ENCODE data around the gene SLC25A44. TPM values are rescaled to one million over a fixed set of nuclear protein-coding genes. Genes with fewer than 3 reads are reported as not detected.

Gene SLC25A44
- total and polyA plus RNA-seq, 5 experiments from 2014 or later, result 6.0 to 21.4 (median 16.4) TPM

Other genes with a start within 250 kb of the SLC25A44 start
- gene ARHGEF2, start 215.6 kb upstream of the SLC25A44 start, total RNA-seq, result 100 to 1,000 TPM; 204 to 210 TPM
- gene ARHGEF2, start 215.6 kb upstream of the SLC25A44 start, polyA plus RNA-seq, result 10 to 100 TPM; 13.8 to 22.0 (median 15.8) TPM
- gene SSR2, start 173.2 kb upstream of the SLC25A44 start, total RNA-seq, result 100 to 1,000 TPM; 199 to 218 TPM
- gene SSR2, start 173.2 kb upstream of the SLC25A44 start, polyA plus RNA-seq, result 100 to 1,000 TPM; 345 to 396 (median 347) TPM
- gene UBQLN4, start 140.3 kb upstream of the SLC25A44 start, total RNA-seq, result 10 to 100 TPM; 31.6 to 34.8 TPM
- gene UBQLN4, start 140.3 kb upstream of the SLC25A44 start, polyA plus RNA-seq, result 1 to 10 TPM; 6.9 to 9.7 (median 7.6) TPM
- gene LAMTOR2, start 139.3 kb upstream of the SLC25A44 start, total RNA-seq, result 10 to 100 TPM; 22.6 to 24.2 TPM
- gene LAMTOR2, start 139.3 kb upstream of the SLC25A44 start, polyA plus RNA-seq, result 100 to 1,000 TPM in 1 of 3 donors, 10 to 100 TPM in 2; 89.1 to 102 (median 96.1) TPM
- gene RAB25, start 132.9 kb upstream of the SLC25A44 start, total RNA-seq, result 1 to 10 TPM; 1.1 to 1.3 TPM
- gene RAB25, start 132.9 kb upstream of the SLC25A44 start, polyA plus RNA-seq, result 1 to 10 TPM in 1 of 3 donors, under 1 TPM in 2; 0.81 to 2.0 (median 0.96) TPM
- gene MEX3A, start 111.6 kb upstream of the SLC25A44 start, total RNA-seq, result under 1 TPM in 1 of 2 experiments, not detected in 1; 0.38 TPM
- not detected for gene MEX3A, start 111.6 kb upstream of the SLC25A44 start, polyA plus RNA-seq
- 1 to 10 TPM; 2.0 to 2.7 TPM for gene LMNA, start 79.4 kb upstream of the SLC25A44 start, total RNA-seq
- 1 to 10 TPM in 1 of 3 donors, under 1 TPM in 2; 0.62 to 4.0 (median 0.75) TPM for gene LMNA, start 79.4 kb upstream of the SLC25A44 start, polyA plus RNA-seq
- gene SEMA4A, start 40.5 kb upstream of the SLC25A44 start, total RNA-seq, result 1 to 10 TPM; 1.2 TPM
- 1 to 10 TPM in 1 of 3 donors, under 1 TPM in 2; 0.16 to 1.4 (median 0.22) TPM for gene SEMA4A, start 40.5 kb upstream of the SLC25A44 start, polyA plus RNA-seq
- 10 to 100 TPM; 49.1 to 54.8 TPM for gene PMF1, start 18.9 kb downstream of the SLC25A44 start, total RNA-seq
- gene PMF1, start 18.9 kb downstream of the SLC25A44 start, polyA plus RNA-seq, result 10 to 100 TPM; 70.8 to 79.9 (median 76.5) TPM
- gene BGLAP, start 48.1 kb downstream of the SLC25A44 start, total RNA-seq, result 1 to 10 TPM; 6.5 to 7.8 TPM
- under 1 TPM in 1 of 3 donors, not detected in 2; 0.26 TPM for gene BGLAP, start 48.1 kb downstream of the SLC25A44 start, polyA plus RNA-seq
- gene PAQR6, start 54.0 kb downstream of the SLC25A44 start, total RNA-seq, result 1 to 10 TPM; 2.8 to 3.0 TPM
- gene PAQR6, start 54.0 kb downstream of the SLC25A44 start, polyA plus RNA-seq, result under 1 TPM; 0.15 to 0.21 (median 0.21) TPM
- 10 to 100 TPM; 66.7 to 68.9 TPM for gene SMG5, start 88.7 kb downstream of the SLC25A44 start, total RNA-seq
- gene SMG5, start 88.7 kb downstream of the SLC25A44 start, polyA plus RNA-seq, result 10 to 100 TPM in 2 of 3 donors, 1 to 10 TPM in 1; 9.5 to 28.4 (median 11.1) TPM
- gene TMEM79, start 90.2 kb downstream of the SLC25A44 start, total RNA-seq, result 10 to 100 TPM; 15.0 to 15.6 TPM
- 1 to 10 TPM; 2.5 to 9.6 (median 4.8) TPM for gene TMEM79, start 90.2 kb downstream of the SLC25A44 start, polyA plus RNA-seq
- gene GLMP, start 101.6 kb downstream of the SLC25A44 start, total RNA-seq, result 10 to 100 TPM; 22.1 to 23.3 TPM
- 10 to 100 TPM; 12.1 to 22.2 (median 17.3) TPM for gene GLMP, start 101.6 kb downstream of the SLC25A44 start, polyA plus RNA-seq
- gene VHLL, start 105.2 kb downstream of the SLC25A44 start, total RNA-seq, result under 1 TPM in 1 of 2 experiments, not detected in 1; 0.78 TPM
- gene VHLL, start 105.2 kb downstream of the SLC25A44 start, polyA plus RNA-seq, result not detected
- 100 to 1,000 TPM; 142 to 154 TPM for gene CCT3, start 144.2 kb downstream of the SLC25A44 start, total RNA-seq
- gene CCT3, start 144.2 kb downstream of the SLC25A44 start, polyA plus RNA-seq, result 100 to 1,000 TPM; 232 to 270 (median 263) TPM
- not detected for gene TSACC, start 144.4 kb downstream of the SLC25A44 start, total RNA-seq
- gene TSACC, start 144.4 kb downstream of the SLC25A44 start, polyA plus RNA-seq, result 1 to 10 TPM in 1 of 3 donors, under 1 TPM in 2; 0.40 to 2.2 (median 0.83) TPM
- gene RHBG, start 175.1 kb downstream of the SLC25A44 start, total RNA-seq, result not detected
- not detected for gene RHBG, start 175.1 kb downstream of the SLC25A44 start, polyA plus RNA-seq